ENCODE data around the gene PGM1. TPM values are rescaled to one million over a fixed set of nuclear protein-coding genes. Genes with fewer than 3 reads are reported as not detected.

Gene PGM1
- total and polyA plus RNA-seq, 10 of the 15 experiments (the other 5 are each of a cell fraction or from before 2014, with no cell fraction given) = 22.5 to 72.6 (median 50.8) TPM

- Histone ChIP-seq H3K27me3 (replicated peaks in 1 of 2; ENCODE audit: control insufficient read depth in 2 of 2, insufficient read depth in 2 of 2, low read length in 1 of 2) (no peaks in the 10 kb centered on the region), H3K4me1 (ENCODE audit: control insufficient read depth, insufficient read depth, low read length) (no peaks in the 10 kb centered on the region), H3K79me2 (ENCODE audit: control insufficient read depth, insufficient read depth, low read length) (no peaks in the 10 kb centered on the region), H3K9me3 (replicated peaks; ENCODE audit: control insufficient read depth, insufficient read depth, low read length) (no peaks in the 10 kb centered on the region), H3K36me3 (ENCODE audit: control insufficient read depth in 2 of 2, insufficient read depth in 2 of 2, low read length in 1 of 2) (no peaks in the 10 kb centered on the region), H3K9ac (ENCODE audit: control insufficient read depth, insufficient read depth, low read length) (no peak overlapping the region), H4K20me1 (ENCODE audit: control insufficient read depth, insufficient read depth) (no peaks in the 10 kb centered on the region), H3K4me3 (no peak overlapping the region), H3K27ac (ENCODE audit: control insufficient read depth, insufficient read depth) (no peak overlapping the region), H3K4me2 (ENCODE audit: control insufficient read depth, insufficient read depth) (no peak overlapping the region), H2AFZ (ENCODE audit: control insufficient read depth, low read depth, low read length) (no peak overlapping the region)
- TF ChIP-seq BRCA1 (IDR thresholded peaks at IDR 0.05; ENCODE audit: low read depth, low read length) (no peak), NFYA (IDR thresholded peaks at IDR 0.05; ENCODE audit: borderline replicate concordance, low read depth, low read length) (no peak), RCOR1 (conservative IDR thresholded peaks at IDR 0.05; ENCODE audit: low read depth, low read length) (no peak), ZBTB11 (CRISPR knock-in tag; IDR thresholded peaks at IDR 0.05) (no peak), FOXM1 (IDR thresholded peaks at IDR 0.05; ENCODE audit: low read depth, low read length) (no peak), ZNF207 (IDR thresholded peaks at IDR 0.05; ENCODE audit: borderline replicate concordance) (no peak), YY1 (IDR thresholded peaks at IDR 0.05; ENCODE audit: low read depth, low read length) (no peak), ZNF217 (IDR thresholded peaks at IDR 0.05) (no peak), CBFB (IDR thresholded peaks at IDR 0.05; ENCODE audit: low read depth) (no peak), RB1 (IDR thresholded peaks at IDR 0.05; ENCODE audit: borderline replicate concordance) (no peak), RUNX3 (IDR thresholded peaks at IDR 0.05; ENCODE audit: low read length) (no peak), HCFC1 (IDR thresholded peaks at IDR 0.05; ENCODE audit: low read length) (no peak), SIN3A (IDR thresholded peaks at IDR 0.05; ENCODE audit: low read depth, low read length) (no peak), HDAC2 (IDR thresholded peaks at IDR 0.05) (no peak), RBBP5 (conservative IDR thresholded peaks at IDR 0.05) (no peak), CHD2 (IDR thresholded peaks at IDR 0.05; ENCODE audit: borderline replicate concordance, low read depth, low read length) (no peak), FOS (IDR thresholded peaks at IDR 0.05; ENCODE audit: borderline replicate concordance, extremely low read depth, insufficient read length) (no peak), EP300 (IDR thresholded peaks at IDR 0.05; ENCODE audit: borderline replicate concordance in 1 of 2, control insufficient read depth in 1 of 2, low read depth in 2 of 2, low read length in 2 of 2) (no peak), MYC (IDR thresholded peaks at IDR 0.05; ENCODE audit: insufficient read depth, insufficient read length, insufficient replicate concordance, low read length, severe bottlenecking) (no peak)
- ChIA-PET CTCF (interaction anchor here (1.0 to 1.9 kb wide), 3 partner anchors 14 to 558 kb away, joined by 3 to 5 read pairs (median 5); no protein-coding TSS in a partner anchor), SMC1A (ENCODE audit: uncharacterized antibody, unreplicated experiment) (interaction anchor here (0.7 to 1.3 kb wide), 2 partner anchors 247 to 558 kb away, joined by 3 to 4 read pairs; no protein-coding TSS in a partner anchor), POLR2A (no interaction called here), RAD21 (ENCODE audit: unreplicated experiment) (interaction anchor here (0.9 to 1.3 kb wide), 2 partner anchors 181 to 449 kb away, joined by 3 to 4 read pairs; no protein-coding TSS in a partner anchor)
- no peak for FAIRE-seq
- intact Hi-C loops (cut with micrococcal nuclease; ENCODE audit: unreplicated experiment) = no loop called here
- 79% methylated on average over 6 of the region's 6 CpGs for WGBS (ENCODE audit: insufficient coverage, insufficient replicate concordance, low lambda C conversion rate, missing lambda C conversion rate)
- ATAC-seq = no peak
- DNase-seq (ENCODE audit: low read depth, low spot score) = no peak
- in situ Hi-C loops (cut with MboI) = no loop called here
- no TSS peak for BruUV-seq (replicated peaks)
Measured at GRCh38 chr1:63688302-63688890, 95.2 kb downstream of the PGM1 start.

All from GM12878 (cell line).